ENCODE data around the gene PALMD.

The PALMD gene

DNA sequence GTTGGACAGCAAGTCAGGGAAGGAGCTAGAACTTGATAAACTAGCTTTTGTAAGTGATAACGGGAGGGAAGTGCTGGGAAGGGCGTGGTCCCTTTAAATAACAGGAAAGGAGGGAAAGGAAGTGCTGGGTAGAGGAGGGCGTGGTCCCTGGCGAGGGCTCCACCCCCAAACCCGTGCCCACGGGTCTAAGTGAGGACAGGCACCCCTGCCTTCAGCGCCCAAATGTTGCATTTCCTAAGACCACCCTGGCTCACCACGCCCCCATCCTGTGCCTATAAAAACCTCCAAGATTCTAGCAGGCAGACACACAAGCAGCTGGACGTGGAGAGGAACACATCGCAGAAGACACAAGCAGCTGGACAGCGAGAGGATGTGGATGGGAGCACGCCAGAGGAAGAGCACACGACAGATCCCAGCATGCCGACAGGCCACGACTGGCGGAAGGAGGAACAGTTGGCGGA is 58.5 kb downstream of the PALMD start:
- no peak for DNase-seq

DNA sequence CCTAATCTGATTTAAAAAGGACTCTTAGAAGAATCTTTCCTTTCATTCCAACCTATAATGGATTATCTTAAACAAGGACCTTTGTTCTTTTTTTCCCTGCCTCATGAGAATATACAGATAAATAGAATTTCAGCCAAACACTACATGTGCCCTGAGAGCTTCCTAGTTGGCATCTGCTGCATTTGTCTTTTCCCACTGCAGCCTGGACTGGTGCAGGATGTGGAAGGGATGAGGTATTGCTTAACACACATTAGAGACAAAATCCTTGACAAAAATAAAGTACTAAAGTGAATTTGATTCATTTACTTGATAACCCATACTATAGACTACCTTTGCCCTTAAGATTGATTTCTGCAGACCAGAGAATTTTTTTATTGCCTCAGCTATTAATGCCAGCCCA is 59.5 kb downstream of the PALMD start:
- DNase-seq: no peak

GRCh38 chr1:99707535-99708142 is 61.7 kb downstream of the PALMD start:
- DNase-seq: no peak

- DNase-seq: no peak
These were observed 65.1 kb downstream of the PALMD start for GRCh38 chr1:99710994-99711393.

GRCh38 chr1:99713006-99713405 is 67.1 kb downstream of the PALMD start:
- no peak for DNase-seq

GRCh38 chr1:99717005-99717404 is 71.1 kb downstream of the PALMD start:
- DNase-seq: no peak

DNA sequence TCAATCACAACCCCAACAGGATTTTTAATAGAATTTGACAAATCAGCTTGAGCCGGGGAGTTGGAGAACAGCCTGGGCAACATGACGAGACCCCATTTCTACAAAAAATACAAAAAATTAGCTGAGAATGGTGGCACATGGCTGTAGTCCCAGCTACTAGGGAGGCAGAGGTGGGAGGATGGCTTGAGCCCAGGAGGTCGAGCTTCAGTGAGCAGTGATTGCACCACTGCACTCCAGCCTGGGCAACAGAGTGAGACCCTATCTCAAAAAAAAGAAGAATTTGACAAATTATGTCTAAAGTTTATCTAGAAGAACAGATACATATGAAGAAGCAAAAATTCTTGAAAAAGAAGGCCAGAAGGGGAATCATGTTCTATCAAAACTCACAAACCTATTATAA is 77.3 kb downstream of the PALMD start:
- no peak for DNase-seq

DNA sequence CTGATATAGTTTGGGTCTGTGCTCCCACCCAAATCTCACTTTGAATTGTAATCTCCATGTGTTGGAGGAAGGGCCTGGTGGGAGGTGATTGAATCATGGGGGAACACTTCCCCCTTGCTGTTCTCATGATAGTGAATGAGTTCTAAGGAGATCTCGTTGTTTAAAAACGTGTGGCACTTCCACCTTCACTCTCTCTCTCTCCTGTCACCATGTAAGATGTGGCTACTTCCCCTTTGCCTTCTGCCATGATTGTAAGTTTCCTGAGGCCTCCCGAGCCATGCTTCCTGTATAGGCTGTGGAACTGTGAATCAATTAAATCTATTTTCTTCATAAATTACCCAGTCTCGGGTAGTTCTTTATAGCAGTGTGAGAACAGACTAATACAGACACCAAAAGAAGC is 80.1 kb downstream of the PALMD start:
- no peak for DNase-seq

GRCh38 chr1:99726407-99726806 is 80.5 kb downstream of the PALMD start:
- no peak for DNase-seq

GRCh38 chr1:99726818-99727217 is 80.9 kb downstream of the PALMD start:
- DNase-seq: no peak

GRCh38 chr1:99727575-99728185 is 81.8 kb downstream of the PALMD start:
- no peak for DNase-seq

DNA sequence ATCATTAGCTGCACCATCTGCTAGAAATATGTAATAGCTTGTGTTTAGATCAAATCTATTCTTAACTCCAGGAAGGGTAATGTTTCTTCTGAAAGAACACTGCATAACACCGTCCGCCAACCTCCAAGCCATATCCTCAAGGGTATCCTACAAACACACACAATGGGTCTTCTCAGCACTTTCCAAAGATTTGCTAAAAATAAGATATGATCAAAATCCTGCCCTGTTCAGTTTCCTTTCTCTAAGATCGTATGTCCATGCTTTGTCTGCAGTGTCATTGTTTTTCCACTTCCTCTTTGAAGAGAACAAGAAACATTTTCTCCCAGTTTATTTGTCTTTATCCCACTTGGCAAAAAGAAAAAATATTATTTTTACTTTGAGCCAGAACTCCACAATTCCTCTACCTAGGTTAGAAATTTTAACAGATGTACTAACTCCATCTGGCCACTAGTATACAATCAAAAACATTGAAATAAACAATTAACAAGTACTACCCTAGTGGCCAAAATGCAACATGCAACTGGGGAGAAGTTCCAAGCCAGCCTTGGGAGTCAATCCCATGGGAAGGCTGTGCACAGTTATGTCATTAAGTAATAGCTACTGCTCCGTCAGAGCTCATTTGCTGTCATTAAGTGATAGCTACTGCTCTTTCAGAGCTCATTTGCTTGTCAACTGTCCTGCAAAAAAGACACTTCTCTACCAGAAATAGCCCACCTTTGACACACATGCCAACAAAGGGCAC is 82.8 kb downstream of the PALMD start:
- no peak for DNase-seq

DNA sequence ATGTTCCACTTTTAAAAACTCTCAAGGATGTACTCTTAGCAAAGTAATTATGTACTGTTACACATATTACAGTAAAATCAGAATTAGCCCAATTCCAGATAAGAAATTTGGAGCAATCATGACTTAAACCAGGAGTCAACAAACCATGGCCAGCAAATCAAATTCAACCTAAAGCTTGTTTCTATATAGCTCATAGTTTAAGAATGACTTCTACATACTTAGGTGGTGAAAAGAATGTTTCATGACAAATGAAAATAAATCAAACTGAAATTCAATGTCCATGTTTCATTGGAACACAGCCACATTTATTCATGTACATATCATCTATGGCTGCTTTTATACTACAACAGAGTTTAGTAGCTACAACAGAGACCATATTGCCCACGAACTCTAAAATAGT is 85.5 kb downstream of the PALMD start:
- DNase-seq: no peak

DNA sequence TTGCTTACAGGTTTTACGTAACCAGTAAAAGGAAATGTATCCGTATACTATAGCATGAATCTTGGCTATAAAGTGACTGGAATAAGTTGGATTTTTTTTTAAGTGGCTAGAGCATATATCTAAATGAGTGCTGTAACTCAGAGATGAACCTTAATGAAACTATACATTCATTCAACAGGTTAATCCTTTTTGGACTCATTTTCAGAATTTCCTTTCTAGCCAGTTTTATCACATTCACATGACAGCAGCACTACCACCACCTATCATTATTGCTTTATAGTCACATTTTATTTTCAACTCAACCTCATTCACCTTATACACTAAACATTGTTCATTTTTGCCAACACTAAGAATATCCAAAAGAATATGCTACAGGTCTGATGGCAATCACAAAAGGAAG is 89.9 kb downstream of the PALMD start:
- no peak for DNase-seq

DNA sequence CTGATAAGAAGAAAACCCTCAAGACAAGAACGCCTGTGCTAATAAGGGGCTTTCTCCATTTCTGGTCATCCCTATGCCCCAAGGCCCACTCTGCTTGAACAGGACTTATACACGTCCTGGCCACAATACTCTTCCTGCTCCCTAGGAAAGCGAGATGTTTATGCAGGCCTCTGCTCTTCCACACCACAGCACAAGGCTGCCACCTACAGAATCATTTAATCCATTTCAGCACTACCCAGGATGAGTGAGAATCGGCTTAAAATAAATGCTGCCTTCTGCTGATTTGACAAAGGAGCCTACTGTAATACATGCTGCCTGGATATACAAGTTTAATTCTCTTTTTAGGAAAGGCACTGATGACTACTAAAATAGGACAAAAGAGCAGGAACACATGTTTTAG is 91.1 kb downstream of the PALMD start:
- peak; percentile 18 for DNase-seq

- no peak for DNase-seq
These were observed 93.0 kb downstream of the PALMD start for GRCh38 chr1:99738858-99739465.

DNA sequence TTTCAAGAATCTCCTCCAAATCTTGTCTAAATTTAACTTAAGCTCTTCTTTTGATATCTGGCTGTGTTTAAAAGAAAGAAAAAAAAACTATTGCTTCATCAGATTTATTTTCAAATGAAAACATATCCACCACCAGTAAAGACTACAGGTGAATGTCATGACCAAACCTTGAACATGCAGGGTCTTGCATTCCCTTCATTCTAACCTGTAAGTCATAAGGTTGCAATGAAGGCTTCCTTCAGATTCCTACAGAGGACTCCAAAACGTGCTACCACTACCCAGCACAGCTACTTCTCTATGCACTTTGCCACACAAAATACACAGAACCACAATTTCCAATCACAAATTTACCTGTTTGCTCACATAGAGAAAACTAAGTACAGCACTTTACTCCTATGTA is 94.2 kb downstream of the PALMD start:
- DNase-seq: no peak
